ENCODE results near the gene GIMAP2.

- no peak for TF ChIP-seq CTCF (IDR thresholded peaks at IDR 0.05 in 2 of 3, conservative IDR thresholded peaks at IDR 0.05 in 1 of 3; ENCODE audit: borderline replicate concordance in 1 of 3, insufficient read depth in 1 of 3, low read depth in 2 of 3, low read length in 2 of 3)
- TF ChIP-seq POLR2AphosphoS5 (IDR thresholded peaks at IDR 0.05; ENCODE audit: low read depth, low read length): no peak
- TF ChIP-seq POLR2A (IDR thresholded peaks at IDR 0.05; ENCODE audit: borderline replicate concordance, extremely low read depth, insufficient read depth, insufficient read length): no peak
- TF ChIP-seq CEBPB (IDR thresholded peaks at IDR 0.05; ENCODE audit: low read depth): no peak
- no peak for TF ChIP-seq JUND (IDR thresholded peaks at IDR 0.05)
- TF ChIP-seq MAX (IDR thresholded peaks at IDR 0.05): no peak
Observed at GRCh38 chr7:150641854-150642253, 43.7 kb upstream of the GIMAP2 start.
